ENCODE measurements around the gene NIPAL4.
A peak's percentile ranks its signal among the peaks of the same experiment; 100 is the strongest.
"Not testable (repeated sequence)": the region's sequence is repeated elsewhere in the genome, so short reads cannot be mapped to it uniquely, and the experiment has no call there.

The NIPAL4 gene

GRCh38 chr5:157463621-157464518 is 3.9 kb downstream of the NIPAL4 start:
- no peak for DNase-seq

- DNase-seq: no peak
Observed at GRCh38 chr5:157464519-157465171, 4.6 kb downstream of the NIPAL4 start.

- DNase-seq: no peak
Observed at GRCh38 chr5:157468293-157468965, 8.4 kb downstream of the NIPAL4 start.

- no peak for DNase-seq
Observed at GRCh38 chr5:157469073-157469472, 9.1 kb downstream of the NIPAL4 start.

- no peak for DNase-seq
Observed at GRCh38 chr5:157469687-157470086, 9.7 kb downstream of the NIPAL4 start.

GRCh38 chr5:157470631-157471030 is 10.6 kb downstream of the NIPAL4 start:
- DNase-seq: no peak

GRCh38 chr5:157471709-157472108 is 11.7 kb downstream of the NIPAL4 start:
- no peak for DNase-seq

GRCh38 chr5:157473383-157474320 is 13.6 kb downstream of the NIPAL4 start:
- DNase-seq: no peak

GRCh38 chr5:157475432-157475831 is 15.4 kb downstream of the NIPAL4 start:
- DNase-seq: peak; percentile 23

GRCh38 chr5:157476702-157477408 is 16.8 kb downstream of the NIPAL4 start:
- peak; percentile 69 for DNase-seq

- DNase-seq: no peak
Observed at GRCh38 chr5:157477814-157478494, 17.9 kb downstream of the NIPAL4 start.

- no peak for DNase-seq
Observed at GRCh38 chr5:157478726-157479125, 18.7 kb downstream of the NIPAL4 start.

- DNase-seq: no peak
Observed at GRCh38 chr5:157479166-157479565, 19.2 kb downstream of the NIPAL4 start.

- no peak for DNase-seq
Observed at GRCh38 chr5:157479612-157480510, 19.8 kb downstream of the NIPAL4 start.

- no peak for DNase-seq
Observed at GRCh38 chr5:157481265-157481664, 21.3 kb downstream of the NIPAL4 start.

- no peak for DNase-seq
Observed at GRCh38 chr5:157481666-157482065, 21.7 kb downstream of the NIPAL4 start.

- not testable (repeated sequence) for DNase-seq
Observed at GRCh38 chr5:157482702-157483101, 22.7 kb downstream of the NIPAL4 start.

GRCh38 chr5:157484768-157485167 is 24.8 kb downstream of the NIPAL4 start:
- no peak for DNase-seq

- DNase-seq: no peak
Observed at GRCh38 chr5:157485340-157485739, 25.3 kb downstream of the NIPAL4 start.

GRCh38 chr5:157485811-157486210 is 25.8 kb downstream of the NIPAL4 start:
- DNase-seq: no peak
